Fibroblast of pulmonary artery (primary cell): Measurements from ENCODE around the gene TTF1.

Source experiments
- DNase-seq: peaks from one replicate; pipeline ENCODE4 v3.0.0-alpha.2; 2010; ENCODE audit warnings: low read depth
- H3K4me3 ChIP-seq: replicated peaks from 2 replicates; pipeline ENCODE4 v1.5.1; 2011; ENCODE audit warnings: low read depth, mild to moderate bottlenecking, control low read depth, low read length, moderate library complexity
- TF ChIP-seq, protein P1 (sequence below): IDR thresholded peaks from 2 replicates; pipeline ENCODE4 v1.5.1; 2011; ENCODE audit warnings: mild to moderate bottlenecking, control low read depth, low read length, inconsistent platforms; ENCODE audit errors: missing control alignments

Gene TTF1

DNA sequence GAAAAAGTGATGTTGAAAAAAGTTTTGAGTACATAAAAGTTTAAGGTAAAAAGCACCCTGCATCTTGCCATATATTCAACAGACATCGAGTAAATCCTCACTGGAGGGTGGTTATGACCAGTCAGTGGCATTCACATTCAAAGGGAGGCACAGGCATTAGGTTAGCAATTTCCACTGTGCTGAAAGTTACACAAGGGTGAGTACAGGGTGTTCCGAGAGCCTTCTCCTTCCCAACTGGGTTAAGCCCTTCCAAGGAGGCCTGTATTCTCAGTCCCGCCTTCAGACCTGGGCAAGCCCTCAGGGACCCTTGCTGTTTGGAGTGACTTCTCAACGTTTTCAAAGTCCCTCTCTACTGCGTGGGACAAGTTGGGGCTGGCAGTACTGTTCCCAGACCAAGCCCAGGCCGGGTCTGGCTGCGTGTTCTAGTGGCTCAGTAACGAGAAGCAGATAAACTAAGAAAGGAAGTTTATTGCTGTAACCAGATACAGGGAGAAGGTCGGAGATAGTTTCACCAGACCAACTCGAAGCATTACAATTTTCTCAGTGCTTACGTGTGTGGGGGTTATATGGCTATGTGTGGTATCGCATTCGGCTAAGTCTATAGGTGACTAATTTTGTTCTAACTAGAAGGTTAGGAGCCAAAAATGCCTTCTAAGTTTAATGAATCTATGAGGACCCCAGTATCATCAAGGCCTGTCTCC, 38.9 kb downstream of the TTF1 start:
- no peak overlapping the region for H3K4me3 ChIP-seq
- TF ChIP-seq, protein P1, sequence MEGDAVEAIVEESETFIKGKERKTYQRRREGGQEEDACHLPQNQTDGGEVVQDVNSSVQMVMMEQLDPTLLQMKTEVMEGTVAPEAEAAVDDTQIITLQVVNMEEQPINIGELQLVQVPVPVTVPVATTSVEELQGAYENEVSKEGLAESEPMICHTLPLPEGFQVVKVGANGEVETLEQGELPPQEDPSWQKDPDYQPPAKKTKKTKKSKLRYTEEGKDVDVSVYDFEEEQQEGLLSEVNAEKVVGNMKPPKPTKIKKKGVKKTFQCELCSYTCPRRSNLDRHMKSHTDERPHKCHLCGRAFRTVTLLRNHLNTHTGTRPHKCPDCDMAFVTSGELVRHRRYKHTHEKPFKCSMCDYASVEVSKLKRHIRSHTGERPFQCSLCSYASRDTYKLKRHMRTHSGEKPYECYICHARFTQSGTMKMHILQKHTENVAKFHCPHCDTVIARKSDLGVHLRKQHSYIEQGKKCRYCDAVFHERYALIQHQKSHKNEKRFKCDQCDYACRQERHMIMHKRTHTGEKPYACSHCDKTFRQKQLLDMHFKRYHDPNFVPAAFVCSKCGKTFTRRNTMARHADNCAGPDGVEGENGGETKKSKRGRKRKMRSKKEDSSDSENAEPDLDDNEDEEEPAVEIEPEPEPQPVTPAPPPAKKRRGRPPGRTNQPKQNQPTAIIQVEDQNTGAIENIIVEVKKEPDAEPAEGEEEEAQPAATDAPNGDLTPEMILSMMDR: no peak
- DNase-seq: no peak

DNA sequence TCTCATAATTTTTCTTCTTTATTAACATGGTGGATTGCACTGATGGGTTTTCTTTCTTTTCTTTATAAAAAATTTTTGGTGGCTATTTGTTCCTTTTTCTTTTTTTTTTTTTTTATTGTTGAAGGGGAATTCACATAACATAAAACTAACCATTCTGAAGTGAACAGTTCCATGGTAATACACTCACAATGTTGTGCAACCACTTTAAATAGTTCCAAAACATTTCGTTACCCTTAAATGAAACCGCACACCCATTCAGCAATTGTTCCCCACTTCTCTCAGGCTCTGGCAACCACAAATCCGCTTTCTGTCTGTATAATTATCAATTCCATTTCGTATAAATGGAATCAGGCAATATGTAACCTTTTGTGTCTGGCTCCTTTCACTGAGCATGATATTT, 40.2 kb downstream of the TTF1 start:
- H3K4me3 ChIP-seq: no peak overlapping the region
- TF ChIP-seq, protein P1: no peak
- DNase-seq: no peak

DNA sequence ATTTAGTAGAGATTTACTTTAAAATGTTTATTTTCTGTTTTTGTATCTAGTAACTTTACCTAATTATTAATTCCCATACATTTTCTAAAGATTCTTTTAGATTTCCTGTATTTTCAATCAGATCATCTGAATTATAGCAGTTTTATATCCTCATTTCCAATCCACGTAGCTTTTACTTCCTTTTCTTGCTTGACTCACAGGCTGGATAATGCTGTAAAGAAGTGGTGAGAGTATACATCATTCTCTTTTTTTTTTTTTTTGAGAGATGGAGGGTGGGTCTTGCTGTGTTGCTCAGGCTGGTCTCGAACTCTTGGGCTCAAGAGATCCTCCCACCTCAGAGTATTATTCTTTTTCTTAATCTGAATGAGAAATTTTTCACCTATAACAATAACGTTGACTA, 40.7 kb downstream of the TTF1 start:
- DNase-seq: no peak
- no peak overlapping the region for H3K4me3 ChIP-seq
- TF ChIP-seq, protein P1: no peak

GRCh38 chr9:132364068-132364467, 42.6 kb downstream of the TTF1 start:
- H3K4me3 ChIP-seq: no peak overlapping the region
- TF ChIP-seq, protein P1: no peak
- DNase-seq: no peak

DNA sequence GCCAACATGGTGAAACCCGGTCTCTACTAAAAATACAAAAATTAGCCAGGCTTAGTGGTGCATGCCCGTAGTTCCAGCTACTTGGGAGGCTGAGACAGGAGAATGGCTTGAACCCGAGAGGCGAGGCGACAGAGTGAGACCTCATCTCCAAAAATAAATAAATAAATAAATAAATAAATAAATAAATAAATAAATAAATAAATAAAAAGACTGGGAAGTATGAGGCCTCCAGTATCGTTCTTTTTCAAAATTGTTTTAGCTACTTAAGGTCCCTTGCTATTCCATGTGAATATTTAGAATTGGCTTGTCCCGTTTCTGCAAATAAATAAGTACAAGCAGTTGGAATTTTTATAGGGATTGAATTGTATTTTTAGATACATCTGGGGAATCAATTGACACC, 48.9 kb downstream of the TTF1 start:
- no peak overlapping the region for H3K4me3 ChIP-seq
- DNase-seq: no peak
- TF ChIP-seq, protein P1: no peak

DNA sequence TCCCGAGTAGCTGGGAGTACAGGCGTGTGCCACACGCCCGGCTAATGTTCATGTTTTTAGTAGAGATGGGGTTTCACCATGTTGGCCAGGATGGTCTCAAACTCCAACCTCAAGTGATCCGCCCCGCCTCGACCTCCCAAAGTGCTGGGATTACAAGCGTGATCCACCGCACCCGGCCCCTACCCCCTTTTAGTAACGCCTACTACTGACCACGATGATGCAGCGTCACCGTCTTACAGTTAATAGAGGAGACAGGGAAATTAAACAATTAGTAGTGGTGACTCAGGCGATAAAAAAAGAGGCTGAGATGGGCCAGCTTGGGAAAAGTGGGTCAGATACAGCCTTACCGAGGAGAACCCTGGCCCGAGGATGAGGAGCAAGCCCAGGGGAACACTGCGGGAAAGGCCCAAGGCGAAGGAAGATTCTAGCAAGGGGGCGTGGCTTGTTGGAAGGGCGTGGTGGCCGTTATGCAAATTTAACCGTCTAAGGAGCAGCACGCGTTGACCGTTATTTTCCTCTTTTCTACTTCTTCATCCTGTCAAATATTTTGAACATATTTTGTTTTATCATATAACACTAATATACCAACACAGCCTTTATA, 50.2 kb downstream of the TTF1 start:
- TF ChIP-seq, protein P1: no peak
- DNase-seq: no peak
- H3K4me3 ChIP-seq: no peak overlapping the region
